ENCODE measurements around the gene C11orf68.
A peak's percentile ranks its signal among the peaks of the same experiment; 100 is the strongest.

The C11orf68 gene

DNA sequence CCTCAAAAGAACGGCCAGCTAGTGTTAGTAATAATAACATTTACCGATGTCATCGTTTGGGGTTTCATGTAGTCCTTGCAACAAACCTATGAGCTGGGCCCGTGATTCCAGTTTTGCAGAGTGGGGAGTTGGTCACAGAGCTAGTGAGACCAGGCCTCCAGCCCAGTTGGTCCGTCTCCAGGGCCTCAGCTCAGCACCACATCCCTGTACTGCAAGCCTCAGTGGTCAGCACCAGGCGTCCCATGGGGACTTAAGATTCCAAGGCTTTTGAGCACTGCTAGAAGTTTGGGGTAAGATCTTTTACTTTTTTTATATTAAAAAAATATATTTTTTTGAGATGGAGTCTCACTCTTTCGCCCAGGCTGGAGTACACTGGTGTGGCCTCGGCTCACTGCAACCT is 25.3 kb upstream of the C11orf68 start:
- no peak for DNase-seq (ENCODE audit: low read depth)

DNA sequence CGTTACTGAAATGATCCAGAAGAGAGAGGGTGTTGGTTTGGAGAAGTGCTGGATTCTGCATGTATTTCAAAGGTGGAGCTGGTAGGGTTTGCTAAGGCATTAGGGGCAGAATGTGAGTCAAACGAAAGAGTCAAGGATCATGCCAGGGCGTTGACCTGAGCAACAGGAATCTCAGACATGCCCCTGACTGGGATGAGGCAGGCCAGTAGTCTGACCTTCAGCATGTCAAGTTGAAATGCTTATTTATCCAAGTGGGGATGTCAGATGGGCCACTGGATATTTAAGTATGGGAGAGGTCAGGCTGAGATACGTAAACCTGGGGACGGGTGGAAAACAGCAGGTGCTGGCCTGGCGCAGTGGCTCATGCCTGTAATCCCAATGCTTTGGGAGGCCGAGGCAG is 23.7 kb upstream of the C11orf68 start:
- no peak for DNase-seq (ENCODE audit: low read depth)

DNA sequence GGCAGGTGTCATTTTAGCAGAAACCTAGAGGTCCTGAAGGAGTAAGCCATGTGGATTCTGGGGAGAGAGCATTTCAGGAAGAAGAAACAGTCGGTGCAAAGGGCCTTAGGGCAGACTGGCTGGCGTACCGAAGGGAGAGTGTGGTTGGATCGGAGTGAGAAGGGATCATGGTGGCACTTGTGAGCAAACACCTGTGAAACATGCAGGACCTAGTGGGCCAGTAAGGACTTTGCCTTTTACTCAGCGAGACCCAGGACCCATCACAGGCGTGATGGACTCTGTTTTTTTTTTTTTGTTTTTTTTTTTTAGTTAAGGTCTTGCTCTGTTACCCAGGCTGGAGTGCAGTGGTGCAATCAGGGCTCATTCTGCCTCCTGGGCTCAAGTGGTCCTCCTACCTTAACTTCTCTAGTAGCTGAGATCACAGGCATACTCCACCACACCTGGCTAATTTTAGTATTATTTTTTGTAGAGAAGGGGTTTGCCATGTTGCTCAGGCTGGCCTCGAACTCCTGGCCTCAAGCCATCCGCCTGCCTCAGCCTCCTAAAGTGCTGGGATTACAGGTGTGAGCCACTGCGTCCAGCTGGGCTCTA is 23.0 kb upstream of the C11orf68 start:
- DNase-seq (ENCODE audit: low read depth): no peak

DNA sequence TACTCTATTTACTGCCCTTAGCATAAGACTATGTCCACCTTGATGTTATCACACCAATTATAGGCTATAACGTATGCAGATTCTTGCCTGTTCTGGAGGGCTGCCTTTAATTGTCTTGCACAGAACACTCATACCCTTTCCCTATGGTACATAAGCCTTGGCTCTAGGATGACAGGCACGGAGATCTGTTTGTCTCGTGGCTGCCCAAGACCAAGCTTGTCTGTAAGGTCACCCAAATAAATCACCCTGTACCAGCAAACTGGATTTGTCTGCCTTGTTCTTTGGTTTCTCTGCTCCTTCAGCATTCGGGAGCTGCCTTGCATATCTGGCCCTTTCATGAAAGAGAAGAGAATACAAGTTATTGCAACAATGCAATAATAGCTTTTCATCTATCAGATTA is 18.9 kb upstream of the C11orf68 start:
- no peak for DNase-seq (ENCODE audit: low read depth)

DNA sequence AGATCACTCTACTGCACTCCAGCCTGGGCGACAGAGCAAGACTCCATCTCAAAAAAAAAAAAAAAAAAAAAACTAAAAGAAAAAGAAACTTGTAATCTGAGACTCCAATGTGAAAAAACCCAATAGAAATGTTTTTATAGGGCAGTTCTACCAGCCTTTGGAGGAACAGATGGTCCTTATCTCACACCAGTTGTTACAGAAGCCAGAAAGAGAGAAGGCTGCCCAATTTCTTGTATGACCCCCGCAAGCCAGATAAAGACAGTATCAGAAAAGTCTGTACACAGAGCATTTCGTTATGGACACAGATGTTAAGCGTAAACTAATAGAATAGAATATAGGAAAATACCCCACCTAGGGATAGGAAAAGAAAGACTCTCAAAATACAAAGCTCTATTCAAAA is 15.2 kb upstream of the C11orf68 start:
- DNase-seq (ENCODE audit: low read depth): no peak

DNA sequence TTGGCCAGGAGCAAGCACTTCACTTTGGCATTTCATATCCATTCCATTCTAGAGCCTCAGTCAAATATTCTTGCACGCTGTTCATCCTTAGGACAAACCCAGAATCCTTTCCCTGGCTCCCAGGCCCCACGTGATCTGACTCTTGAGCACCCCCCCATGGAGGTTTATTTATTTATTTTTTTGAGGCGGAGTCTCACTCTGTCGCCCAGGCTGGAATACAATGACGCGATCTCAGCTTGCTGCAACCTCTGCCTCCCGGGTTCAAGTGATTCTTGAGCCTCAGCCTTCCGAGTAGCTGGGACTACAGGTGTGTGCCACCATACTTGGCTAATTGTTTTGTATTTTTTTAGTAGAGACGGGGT is 13.7 kb upstream of the C11orf68 start:
- DNase-seq (ENCODE audit: low read depth): no peak

DNA sequence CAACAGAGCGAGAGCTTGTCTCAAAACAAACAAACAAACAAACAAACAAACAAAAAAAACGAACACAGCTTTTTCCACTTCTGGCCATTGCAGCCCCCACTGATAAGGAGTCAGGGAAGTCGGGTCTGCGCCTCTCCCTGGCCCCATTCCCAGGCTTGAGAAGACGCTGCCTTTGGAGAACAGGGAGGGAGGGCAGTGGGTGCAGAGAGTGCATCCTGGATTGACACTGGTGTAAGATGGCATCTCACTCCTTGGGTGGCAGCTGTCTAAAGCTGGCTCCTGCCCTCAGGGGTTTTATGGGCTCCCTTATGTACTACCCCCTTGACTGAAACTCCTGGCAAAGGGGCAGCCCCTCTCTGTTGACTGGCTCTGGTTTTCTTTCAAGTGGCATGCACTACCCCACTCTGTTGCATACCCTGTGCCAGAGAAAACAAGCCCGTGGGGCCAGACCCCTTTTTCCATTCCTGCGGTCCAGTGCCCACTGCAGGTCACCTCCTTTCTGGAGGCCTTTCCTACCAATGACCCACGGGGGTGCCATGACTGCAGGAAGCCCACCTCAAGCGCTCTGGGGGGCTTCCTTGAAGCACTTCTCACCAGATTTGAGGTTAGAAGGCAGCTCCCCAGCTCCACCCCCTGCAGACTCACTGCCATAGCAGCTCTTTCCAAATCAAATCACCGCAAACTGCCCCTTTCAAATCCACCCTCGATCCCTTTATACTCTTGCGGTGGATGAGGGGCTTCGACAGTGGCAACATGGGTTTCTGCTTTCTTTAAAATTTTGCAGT is 13.1 kb upstream of the C11orf68 start:
- no peak for DNase-seq (ENCODE audit: low read depth)

DNA sequence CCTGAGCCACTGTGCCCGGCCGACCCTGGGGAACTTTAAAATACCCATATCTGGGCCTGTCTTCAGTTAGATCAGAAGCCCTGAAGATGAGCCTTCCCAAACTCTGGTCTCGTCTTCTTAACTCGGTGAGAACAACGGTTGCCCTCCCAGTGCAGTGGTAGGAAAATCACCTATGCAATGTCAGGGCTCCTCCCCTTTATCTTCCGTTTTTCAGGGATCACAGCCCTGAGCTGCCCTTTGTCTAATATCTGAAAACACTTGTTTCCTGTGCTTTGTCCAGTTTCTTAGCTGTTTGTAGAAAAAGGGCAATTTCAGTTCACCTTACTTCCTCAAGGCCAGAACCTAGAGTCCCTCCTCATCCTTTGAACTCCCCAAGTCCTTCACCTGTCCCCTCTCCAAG is 9.8 kb upstream of the C11orf68 start:
- DNase-seq (ENCODE audit: low read depth): no peak

DNA sequence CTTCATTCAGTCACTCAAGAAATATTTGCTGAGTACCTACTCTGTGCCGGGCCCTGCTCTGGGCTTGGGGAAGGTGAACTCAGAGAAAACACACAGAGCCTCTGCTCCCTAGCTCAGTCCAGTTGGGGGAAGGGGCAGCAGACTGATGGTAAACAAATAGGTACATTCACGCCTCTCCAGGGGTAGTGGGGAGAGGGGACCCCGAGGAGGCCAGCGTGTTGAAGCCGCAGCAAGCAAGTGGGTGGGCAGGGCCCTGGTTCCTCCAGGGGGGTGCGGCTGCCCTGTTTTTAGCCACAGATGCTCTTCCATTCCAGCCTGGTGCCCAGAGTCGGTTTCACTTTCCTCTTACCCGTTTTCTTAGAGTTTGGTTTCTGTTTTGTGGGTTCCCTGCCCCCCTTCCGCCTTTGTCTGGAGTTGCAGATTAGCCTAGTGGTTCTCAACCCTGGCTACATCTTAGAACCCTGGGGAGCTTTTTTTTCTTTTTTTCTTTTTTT is 9.1 kb upstream of the C11orf68 start:
- peak; percentile 61 for DNase-seq (ENCODE audit: low read depth)

DNA sequence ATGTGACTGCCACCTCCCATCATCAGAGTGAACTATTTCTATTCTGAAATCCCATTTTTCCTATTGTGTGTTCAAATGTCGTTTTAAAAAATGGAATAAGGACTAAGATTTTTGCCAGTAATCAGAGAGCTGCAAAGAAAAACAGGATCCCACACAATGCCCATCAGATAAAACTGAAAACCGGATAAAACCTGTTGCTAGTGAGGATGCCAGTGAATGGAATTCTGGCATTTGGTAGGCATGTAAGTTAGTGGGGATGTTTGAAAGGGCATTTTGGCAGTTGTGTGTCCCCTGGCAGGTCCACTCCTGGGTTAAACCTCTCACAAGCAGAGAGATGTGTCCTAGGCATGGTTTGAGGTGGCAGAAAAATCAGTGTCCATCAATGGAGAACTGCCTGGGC is 6.5 kb upstream of the C11orf68 start:
- no peak for DNase-seq (ENCODE audit: low read depth)

DNA sequence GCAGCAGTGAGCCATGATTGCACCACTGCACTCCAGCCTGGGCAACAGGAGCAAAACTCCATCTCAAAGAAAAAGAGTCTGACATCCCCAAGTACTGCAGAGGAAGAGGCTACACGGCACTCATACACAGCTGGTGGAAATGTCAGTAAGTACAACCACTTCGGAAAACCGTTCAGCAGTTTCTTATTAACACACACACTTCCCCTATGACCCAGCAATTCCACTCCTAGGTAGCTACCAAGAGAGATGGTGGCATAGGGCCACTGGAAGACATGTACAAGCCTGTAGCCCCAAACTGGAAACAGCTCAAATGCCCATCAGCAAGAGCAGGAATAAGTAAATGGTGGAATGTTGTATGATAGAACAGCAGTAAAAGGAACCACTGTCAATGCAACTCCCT is 3.7 kb upstream of the C11orf68 start:
- no peak for DNase-seq (ENCODE audit: low read depth)

DNA sequence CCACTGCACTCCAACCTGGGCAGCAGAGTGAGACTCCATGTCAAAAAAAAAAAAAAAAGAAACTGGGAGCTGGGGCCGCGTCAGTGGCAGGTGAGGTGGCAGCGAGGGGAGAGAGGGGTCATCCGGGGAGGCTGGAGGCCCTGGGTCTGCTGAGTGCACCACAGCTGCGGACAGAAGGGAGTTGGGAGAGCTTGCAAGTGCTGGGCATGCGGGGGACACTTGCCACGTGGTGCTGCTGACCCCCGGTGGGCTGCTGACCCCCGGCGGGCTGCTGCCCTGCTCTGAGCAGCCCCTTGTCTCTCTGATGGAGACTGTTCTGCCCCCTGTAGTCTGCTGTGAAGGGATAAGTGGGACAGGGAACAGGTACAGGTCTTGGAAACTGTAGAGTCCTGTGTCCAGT is 3.0 kb upstream of the C11orf68 start:
- no peak for DNase-seq (ENCODE audit: low read depth)

DNA sequence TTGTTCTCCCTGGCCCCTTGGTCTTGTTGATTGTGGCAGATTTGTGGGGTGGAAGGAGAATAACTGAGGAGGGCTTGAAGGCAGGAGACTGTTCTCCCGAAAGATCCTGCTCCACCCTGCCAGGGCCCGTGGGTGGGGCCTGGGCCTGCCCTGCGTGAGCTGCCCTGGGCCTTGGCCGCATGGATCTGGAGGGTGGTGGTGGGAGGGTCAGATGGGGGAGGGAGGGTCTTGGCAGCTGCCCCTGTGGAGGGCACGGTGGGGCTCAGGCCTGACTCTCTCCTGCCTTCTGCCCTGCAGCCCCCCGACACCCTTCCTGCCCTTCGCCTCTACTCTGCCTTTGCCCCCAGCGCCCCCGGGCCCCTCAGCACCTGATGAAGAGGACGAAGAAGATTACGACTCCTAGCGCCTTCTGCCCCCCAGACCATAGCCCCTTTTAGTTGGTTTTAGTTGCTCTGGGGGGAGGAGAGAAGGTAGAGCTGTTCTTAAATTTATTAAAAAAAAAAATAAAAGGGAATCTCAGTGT is 2.2 kb upstream of the C11orf68 start:
- DNase-seq (ENCODE audit: low read depth): no peak

DNA sequence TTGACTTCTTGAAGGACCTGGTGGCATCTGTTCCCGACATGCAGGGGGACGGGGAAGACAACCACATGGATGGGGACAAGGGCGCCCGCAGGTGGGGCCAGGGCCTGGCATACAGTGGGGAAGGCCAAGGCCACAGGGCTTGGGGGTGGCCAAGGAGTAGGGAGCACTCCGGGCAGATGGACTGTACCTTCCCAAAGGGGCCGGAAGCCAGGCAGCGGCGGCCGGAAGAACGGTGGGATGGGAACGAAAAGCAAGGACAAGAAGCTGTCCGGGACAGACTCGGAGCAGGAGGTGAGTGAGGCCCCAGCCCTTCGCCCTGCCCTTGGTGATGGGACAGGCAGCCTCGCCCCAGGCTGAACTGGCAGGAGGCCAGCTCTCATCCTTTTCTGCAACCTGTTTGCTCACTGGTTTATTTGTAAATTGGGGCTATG is 1.5 kb upstream of the C11orf68 start:
- no peak for DNase-seq (ENCODE audit: low read depth)

DNA sequence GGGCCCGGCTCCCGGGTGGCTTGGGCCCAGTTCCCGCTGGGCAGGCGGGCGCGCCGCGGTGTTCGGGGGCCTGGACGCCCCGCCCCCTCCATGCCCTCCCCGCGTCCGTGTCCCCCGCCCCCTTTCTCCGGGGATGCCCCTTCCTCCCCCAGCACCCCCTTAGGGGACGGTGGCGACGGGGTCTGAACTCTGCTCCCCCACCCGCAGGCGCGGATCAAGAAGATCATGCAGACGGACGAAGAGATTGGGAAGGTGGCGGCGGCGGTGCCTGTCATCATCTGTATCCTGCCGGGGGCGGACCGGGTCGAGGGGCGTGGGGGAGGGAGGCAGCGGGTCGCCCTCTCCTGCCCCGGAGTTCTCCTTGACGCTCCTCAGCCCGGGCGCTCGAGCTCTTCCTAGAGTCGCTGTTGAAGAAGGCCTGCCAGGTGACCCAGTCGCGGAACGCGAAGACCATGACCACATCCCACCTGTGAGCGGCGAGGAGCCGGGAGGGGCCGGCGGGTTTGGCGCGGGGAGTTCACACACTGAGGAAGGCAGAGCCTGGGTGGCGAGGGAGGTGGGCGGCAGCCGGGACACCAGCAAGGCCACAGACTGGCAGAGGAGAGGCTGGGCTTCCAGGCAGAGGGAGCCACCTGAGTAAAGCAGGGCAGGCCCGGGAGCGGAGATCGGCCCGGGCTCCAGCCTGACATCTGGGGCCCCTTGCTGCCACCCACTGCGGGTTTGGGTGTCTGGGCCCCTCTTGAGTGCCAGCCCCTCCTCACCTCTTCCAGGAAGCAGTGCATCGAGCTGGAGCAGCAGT is 910 bp upstream of the C11orf68 start:
- DNase-seq (ENCODE audit: low read depth): no peak

DNA sequence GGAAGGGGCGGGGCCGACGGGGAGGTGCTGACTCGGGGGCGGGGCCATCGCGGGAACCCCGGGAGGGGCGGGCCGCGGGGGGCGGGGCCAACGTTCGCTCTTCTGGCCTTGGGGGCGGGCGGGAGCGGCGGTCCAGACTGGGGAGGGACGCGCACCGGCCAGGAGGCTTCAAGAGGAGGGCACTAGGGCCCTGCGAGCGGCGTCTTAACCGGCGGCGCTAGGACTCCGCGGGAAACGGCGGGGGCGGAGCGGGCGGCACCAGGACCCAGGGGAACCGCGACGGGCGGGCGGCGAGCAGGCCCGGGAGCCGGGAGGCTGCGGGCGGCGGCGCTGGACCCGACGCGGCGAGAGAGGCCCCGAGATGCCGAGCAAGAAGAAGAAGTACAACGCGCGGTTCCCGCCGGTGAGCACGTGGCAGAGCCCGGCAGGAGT is 295 bp upstream of the C11orf68 start, which contains the start of gene DRAP1:
Gene DRAP1, plus strand, starts transcription at position 286 of the 432 bp plus-strand sequence. Its CDS starts 76 bp downstream, at position 362.
- DNase-seq (ENCODE audit: low read depth): peak; percentile 97

DNA sequence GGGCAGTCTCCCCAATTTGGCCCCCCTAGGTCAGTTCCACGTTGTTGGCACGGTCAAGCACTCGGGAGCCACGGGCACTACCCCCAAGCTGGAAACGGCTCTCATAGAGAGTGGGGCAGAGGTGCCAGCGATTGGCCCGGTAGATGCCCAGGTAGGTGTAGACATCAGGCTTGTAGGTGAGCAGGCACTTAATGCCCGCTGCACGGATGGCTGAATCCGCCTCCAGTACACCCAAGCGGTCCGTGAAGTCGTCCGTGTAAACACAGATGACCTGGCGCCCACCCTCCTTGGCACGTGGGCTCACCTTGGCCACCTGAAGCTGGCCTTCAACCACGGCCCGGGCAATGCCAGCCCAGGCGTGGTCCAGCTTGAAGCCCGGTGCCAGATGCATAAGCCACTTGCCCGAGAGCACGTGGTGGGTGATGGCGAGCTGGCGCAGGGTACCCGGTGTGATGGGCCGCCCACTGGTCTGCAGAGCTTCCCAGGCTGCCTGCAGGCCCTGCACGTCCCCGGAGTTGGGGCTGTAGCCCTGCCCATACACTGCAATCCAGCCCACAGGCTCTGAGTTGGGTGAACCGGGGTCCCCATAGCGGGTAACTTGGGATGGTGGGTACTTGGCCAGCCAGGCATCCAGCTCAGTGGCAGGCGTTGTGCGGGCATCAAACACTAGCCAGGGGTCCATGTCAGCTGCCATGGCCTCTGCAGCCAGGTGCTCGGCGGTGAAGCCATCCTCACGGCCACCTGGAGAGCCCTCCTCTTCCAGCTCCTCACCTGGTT is 1.2 kb downstream of the C11orf68 start:
- DNase-seq (ENCODE audit: low read depth): no peak

DNA sequence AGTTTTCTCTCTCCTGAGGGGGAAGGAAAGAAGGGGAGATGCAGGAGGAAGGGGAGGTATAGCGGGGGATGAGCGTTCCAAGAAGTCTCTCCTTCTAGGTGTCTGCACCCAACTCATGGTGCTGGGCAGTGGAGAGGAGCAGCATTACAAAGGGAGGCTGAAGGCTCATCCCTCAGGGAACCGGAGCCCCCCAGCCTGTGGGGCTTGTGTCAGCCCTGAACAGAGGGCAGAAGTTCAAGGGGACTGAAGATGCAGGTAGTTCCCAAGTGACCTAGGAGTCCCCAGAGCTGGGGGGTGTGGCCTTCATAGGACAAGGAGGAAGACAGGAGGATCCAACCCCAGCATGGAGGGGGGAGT is 1.8 kb downstream of the C11orf68 start:
- DNase-seq (ENCODE audit: low read depth): no peak

DNA sequence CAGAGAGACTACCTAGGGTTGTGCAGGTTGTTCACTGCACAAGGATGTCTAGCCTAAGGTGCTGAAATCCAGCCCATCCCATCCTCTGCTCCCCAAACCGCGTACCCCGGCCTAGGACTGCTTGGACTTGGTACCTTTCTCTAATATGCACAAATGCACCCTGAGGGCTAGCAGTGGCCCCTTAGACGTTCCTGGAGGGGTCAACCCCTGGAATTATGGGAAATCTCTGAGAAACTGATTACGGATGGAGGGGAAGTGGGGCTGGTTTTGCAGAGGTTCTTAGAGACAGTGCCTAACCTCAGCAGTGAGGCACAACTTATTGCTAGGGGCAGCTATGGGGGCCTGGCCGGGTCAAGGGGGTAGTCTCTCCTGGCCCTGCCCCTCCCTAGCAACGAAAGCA is 2.5 kb downstream of the C11orf68 start:
- DNase-seq (ENCODE audit: low read depth): no peak

DNA sequence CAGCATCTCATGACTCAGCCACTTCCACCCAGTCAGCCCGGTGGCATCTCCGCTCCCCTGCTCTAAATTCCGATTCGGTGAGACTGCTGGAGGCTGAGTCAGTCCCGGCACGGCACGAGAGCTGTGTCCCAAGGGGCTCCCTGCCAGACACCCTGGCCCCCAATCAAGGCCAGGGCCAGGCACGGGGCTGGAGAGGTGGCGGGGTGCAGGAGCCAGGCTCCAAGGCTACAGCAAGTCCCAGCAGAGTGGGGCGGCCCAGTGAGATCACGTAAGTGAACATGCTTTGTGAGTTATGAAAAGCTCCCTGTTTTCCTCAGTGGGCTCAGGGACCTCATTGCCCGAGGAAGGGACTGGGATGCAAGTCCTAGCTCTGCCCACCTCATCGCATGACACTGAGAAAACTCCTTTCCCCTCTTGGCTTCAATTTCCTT is 3.0 kb downstream of the C11orf68 start:
- no peak for DNase-seq (ENCODE audit: low read depth)

DNA sequence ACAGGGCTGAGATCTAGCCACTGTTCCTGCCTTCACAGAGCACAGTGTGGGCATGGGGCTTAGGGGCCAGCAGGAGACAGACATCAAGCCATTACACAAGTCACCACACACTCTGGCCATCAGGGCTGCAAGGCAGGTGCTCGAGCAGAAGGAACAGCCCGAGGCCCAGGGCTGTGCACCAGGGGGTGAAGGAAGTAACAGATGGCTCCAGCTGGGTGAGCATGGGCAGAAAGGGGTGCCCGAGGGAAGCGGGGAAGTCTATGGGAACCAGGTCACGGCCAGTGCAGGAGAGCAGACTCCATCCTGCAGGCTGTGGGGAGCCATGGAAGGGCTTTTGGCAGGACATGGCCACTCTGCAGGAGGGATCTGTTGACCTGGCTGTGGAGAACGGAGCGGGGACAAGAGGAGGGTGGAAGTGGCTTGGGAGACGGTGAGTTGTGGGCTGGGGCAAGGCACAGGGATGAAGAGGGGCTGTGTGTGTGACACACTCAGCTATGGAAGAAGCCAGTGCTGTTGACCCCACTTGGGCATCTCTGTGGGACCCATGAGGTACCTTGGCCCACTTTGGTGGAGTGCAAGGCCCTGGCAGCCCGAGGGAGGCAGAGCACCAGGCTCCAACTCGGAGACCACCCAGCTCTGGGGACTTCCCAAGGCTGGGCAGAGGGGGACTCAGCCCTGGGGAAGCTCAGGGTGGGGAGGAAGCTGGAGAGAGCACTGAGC is 3.6 kb downstream of the C11orf68 start:
- no peak for DNase-seq (ENCODE audit: low read depth)
